ENCODE measurements around the gene TMEM131.
"Not testable (repeated sequence)": the region's sequence is repeated elsewhere in the genome, so short reads cannot be mapped to it uniquely, and the experiment has no call there.

Gene TMEM131

GRCh38 chr2:97911206-97911921, 84.4 kb downstream of the TMEM131 start:
- DNase-seq (ENCODE audit: low spot score), result no peak

- no peak for DNase-seq (ENCODE audit: low spot score)
Measured at GRCh38 chr2:97910403-97911205, 85.1 kb downstream of the TMEM131 start.

GRCh38 chr2:97908208-97908676, 87.5 kb downstream of the TMEM131 start:
- DNase-seq (ENCODE audit: low spot score), result no peak

GRCh38 chr2:97907369-97908100, 88.2 kb downstream of the TMEM131 start:
- no peak for DNase-seq (ENCODE audit: low spot score)

GRCh38 chr2:97906307-97906706, 89.4 kb downstream of the TMEM131 start:
- DNase-seq (ENCODE audit: low spot score), result no peak

DNA sequence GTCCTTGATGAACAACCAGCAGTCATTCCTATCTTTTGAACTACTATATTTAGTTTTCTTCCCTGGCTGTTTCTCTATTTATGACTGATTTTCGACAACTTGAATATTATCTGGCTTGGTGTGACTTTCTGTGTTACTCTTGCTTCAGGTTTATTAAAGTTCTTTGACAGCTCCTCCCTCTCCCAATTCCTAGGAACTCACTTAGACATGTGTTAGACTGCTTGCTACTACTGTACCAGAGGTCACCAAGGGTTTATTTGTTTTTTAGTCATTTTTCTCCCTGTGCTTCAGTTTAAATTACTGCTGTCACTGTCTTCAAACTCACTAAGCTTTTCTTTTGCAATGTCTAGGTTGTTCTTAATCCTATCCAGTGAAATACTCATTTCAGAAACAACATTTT, 90.5 kb downstream of the TMEM131 start:
- DNase-seq (ENCODE audit: low spot score), result no peak

DNA sequence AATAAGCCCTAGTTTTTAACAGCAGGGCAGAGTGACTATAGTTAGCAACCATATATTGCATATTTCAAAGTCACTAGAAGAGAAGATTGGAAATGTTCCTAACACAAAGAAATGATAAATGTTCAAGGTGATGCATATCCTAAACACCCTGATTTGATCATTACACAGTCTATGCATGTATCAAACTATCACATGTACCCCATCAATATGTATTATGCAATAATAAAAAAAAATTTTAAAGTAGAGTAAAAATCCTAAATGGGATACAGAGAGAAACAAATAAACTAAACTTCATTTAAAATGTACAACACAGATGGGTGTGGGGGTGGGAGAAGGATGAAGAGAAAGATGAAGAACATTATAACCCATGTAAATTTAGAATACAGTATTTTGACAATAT, 93.9 kb downstream of the TMEM131 start:
- DNase-seq (ENCODE audit: low spot score), result no peak

DNA sequence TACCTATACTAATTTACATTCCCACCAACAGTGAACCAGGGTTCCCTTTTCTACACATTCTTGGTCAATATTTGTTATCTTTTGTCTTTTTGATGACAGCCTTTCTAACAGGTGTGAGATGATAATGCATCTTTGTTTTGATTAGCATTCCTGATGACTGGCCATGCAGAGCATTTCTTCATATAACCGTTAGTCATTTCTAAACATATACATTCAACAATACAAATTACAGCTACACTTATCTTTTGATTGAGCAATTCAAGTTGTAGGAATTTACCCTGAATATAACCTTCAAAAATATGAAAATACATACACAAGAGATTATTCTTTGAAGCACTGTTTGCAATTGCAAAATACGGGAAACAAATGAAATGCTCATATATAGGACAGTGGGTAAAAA, 94.9 kb downstream of the TMEM131 start:
- DNase-seq (ENCODE audit: low spot score), result no peak

DNA sequence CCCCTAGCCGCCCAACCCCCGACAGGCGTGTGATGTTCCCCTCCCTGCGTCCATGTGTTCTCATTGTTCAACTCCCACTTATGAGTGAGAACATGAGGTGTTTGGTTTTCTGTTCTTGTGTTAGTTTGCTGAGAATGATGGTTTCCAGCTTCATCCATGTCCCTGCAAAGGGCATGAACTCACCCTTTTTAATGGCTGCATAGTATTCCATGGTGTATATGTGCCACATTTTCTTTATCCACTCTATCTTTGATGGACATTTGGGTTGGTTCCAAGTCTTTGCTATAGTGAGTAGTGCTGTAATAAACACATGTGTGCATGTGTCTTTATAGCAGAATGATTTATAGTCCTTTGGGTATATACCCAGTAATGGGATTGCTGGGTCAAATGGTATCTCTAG, 102.7 kb downstream of the TMEM131 start:
- DNase-seq (ENCODE audit: low spot score), result not testable (repeated sequence)

- DNase-seq (ENCODE audit: low spot score), result no peak
Measured at GRCh38 chr2:97891611-97892010, 104.1 kb downstream of the TMEM131 start.

GRCh38 chr2:97889156-97889555, 106.6 kb downstream of the TMEM131 start:
- DNase-seq (ENCODE audit: low spot score), result no peak

GRCh38 chr2:97885841-97886240, 109.9 kb downstream of the TMEM131 start:
- DNase-seq (ENCODE audit: low spot score), result no peak

DNA sequence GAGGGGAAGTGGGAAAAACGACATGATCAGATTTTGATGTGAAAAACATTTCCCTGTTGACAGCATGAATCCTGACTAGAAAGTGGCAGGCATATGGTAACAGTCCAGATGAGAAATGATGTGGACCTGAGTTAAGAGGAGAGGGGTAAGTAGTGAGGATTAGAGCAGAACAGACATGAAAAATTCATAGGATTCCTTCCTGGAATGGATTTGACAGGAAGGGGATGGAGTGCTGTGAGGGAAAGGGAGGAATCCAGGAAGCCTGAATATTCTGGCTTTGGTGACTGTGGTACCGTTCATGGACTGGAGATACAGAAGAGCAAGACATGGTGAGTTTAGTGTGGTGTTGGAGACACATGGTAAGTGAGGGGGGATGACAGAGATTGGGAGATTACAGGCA, 115.4 kb downstream of the TMEM131 start:
- no peak for DNase-seq (ENCODE audit: low spot score)

GRCh38 chr2:97878865-97879264, 116.9 kb downstream of the TMEM131 start:
- no peak for DNase-seq (ENCODE audit: low spot score)

- not testable (repeated sequence) for DNase-seq (ENCODE audit: low spot score)
Measured at GRCh38 chr2:97878317-97878716, 117.4 kb downstream of the TMEM131 start.

- DNase-seq (ENCODE audit: low spot score), result no peak
Measured at GRCh38 chr2:97871096-97871780, 124.5 kb downstream of the TMEM131 start.

DNA sequence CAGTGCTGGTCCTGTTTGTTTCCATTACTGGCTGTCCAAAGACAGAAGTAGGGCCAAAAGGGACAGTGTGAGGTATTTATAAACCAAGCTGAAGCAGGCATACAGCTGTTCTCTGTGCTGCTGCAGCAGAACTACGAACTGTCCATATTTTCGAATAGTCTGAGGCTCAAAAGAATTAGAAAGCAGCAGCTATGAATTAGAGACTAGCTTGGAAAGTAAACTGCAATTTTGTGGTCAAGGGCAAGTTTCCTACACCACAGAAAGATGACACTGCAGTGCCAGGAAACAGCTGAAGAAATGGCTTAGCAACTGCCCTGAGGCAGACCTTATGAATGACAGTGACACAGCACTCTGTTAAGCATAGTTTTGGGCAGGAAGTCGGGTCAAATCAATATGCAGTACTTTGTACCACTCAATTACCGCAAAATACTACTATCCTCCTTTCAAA, 125.3 kb downstream of the TMEM131 start:
- no peak for DNase-seq (ENCODE audit: low spot score)

GRCh38 chr2:97869722-97870346, 125.9 kb downstream of the TMEM131 start:
- DNase-seq (ENCODE audit: low spot score), result no peak

- no peak for DNase-seq (ENCODE audit: low spot score)
Measured at GRCh38 chr2:97868986-97869721, 126.6 kb downstream of the TMEM131 start.

DNA sequence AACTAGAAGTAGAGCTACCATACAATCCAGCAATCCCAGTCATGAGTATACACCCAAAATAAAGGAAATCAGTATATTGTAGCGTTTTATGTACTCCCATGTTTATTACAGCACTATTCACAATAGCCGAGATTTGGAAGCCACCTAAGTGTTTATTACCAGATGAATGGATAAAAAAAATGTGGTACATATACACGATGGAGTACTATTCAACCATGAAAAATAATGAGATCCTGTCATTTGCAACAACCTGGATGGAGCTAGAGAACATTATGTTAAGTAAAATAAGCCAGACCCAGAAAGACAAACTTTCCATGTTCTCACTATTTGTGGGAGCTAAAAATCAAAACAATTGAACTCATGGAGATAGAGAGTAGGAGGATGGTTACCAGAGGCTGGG, 131.9 kb downstream of the TMEM131 start:
- DNase-seq (ENCODE audit: low spot score), result no peak

- DNase-seq (ENCODE audit: low spot score), result no peak
Measured at GRCh38 chr2:97861177-97861576, 134.6 kb downstream of the TMEM131 start.

Data from HuH-7 (cell line).